GM20431 (cell line): ENCODE data around the gene DIP2A.
"Not testable (repeated sequence)": the region's sequence is repeated elsewhere in the genome, so short reads cannot be mapped to it uniquely, and the experiment has no call there.

ENCODE experiments used
- in situ Hi-C: fragments of 300-500 bp; cut with MseI, MboI; formaldehyde crosslinking; loops from one replicate; pipeline ENCODE4 v1.15.0; 2020; ENCODE audit warnings: low sequenced_read_pairs; ENCODE audit not compliant: unreplicated experiment

The DIP2A gene

DNA sequence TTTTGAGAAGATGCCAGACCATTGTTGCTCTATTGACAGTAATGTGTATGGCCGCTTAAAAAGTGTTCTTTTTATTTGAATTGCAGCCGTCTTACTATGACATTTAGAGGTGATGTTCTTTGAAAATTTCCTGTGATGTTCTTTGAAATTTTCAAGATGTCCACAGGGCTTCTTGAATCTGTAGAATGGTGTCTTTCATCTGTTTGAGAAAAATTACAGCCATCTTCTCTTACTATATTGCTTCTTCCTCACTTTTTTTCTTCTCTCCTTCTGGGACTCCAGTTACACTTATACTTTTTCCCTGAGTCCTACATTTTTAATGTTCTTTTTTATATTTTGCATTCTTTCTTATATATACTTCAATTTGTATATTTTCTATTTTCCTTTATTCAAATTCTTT lies 57.4 kb downstream of the DIP2A start:
- in situ Hi-C loops: no loop called here

DNA sequence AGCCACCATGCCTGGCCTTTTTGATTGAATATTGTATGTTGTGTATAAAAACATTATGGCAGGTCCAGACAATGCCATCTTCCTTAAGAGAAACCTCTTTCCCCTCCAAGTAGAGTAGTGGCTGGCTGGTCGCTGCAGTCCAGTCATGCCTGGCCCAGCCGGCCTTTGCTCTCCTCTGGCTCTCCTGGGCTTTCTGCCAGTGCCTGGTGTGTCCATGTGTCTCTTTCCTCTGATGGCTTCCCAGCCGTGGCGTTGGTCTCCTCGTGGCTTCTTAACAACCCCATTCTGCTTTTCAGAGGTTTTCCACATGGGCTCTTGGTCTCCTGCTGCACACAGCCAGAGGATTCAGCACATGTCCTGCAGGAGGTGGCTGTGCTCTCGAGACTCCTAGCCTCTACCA lies 58.7 kb downstream of the DIP2A start:
- in situ Hi-C loops: no loop called here

DNA sequence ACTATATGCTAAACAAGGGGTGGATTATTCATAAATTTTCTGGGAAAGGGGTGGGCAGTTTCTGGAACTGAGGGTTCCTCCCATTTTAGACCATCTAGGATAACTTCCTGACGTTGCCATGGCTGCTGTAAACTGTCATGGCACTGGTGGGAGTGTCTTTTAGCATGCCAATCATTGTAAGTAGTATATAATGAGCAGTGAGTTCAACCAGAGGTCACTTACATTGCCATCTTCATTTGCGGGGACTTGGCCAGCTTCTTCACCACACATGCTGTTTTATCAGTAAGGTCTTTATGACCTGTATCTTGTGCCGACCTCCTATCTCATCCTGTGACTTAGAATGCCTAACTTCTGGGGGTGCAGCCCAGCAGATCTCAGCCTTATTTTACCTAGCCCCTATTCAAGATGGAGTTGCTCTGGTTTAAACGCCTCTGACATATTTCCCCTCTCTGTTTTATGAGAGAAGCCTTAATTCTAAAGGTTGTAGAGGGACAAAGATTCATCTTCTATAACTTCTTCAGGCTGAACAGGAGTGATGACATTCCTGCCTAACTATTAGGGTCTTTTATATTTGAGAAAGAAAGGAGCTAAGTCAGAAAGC lies 60.4 kb downstream of the DIP2A start:
- in situ Hi-C loops: no loop called here

DNA sequence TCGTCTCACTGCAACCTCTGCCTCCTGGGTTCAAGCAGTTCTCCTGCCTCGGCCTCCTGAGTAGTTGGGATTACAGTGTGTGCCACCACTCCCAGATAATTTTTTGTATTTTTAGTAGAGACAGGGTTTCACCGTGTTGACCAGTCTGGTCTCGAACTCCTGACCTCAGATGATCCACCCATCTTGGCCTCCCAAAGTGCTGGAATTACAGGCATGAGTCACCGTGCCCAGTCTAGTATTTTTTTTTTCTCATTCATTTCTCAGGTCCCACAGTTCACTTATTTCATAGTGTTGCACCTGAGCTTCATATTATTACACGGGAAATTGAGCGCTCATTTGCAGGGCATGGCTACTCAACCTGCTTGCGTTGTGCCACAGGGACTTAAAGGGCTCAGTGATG lies 68.7 kb downstream of the DIP2A start:
- in situ Hi-C loops: not testable (repeated sequence)

DNA sequence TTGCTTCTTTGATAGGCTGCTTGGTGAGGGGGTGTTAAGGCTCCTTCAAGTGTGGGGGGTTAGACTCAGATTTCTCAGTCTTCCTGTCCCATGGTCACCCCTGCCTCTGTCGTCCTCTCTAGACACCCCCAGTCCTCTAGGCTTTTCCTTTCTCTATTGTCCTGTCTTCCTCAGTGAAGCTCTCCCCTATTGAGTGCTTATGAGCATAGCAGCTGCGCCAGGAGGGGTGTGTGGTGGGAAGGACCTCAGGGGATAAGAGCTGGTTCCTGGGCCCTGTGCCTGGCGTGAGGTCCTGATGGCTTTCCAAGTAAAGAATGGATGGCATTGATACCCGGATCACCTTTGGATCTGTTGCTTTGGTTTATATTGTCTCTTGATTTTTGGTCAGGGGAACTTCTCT lies 69.1 kb downstream of the DIP2A start:
- in situ Hi-C loops: no loop called here

DNA sequence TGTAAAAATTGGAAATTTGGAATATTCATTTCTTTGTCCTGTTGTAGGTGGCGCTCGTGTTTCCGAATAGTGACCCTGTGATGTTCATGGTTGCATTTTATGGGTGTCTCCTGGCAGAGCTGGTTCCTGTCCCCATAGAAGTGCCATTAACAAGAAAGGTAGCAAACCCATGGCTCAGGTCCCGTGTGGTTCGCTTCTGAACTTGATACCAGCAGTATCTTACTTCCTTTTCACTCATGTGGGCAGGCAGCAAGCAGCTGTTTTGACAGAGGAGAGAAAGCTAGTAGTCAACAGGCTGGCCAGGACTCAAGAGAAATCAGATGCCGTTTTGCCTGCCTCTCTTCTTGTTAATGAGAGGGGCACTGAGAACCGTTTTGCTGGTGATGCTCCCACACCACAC lies 73.4 kb downstream of the DIP2A start:
- in situ Hi-C loops: no loop called here

DNA sequence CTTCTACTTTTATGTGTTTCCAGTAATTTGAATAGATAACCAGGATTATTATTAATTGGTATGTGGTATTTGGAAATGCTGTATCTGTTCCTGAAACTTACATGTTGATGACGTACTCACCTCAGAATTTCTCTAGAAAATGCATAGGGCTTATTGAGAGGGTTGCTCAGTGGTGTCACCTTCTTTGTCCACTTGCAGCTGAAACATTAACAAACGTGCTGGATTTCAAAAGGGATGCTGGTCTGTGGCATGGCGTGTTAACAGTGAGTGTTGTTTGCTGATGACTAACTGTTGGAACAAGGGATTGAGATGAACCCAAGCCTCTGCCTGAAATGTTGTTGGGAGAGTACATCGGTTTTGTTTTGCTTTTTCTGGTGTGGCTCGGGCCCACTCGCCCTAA lies 78.3 kb downstream of the DIP2A start:
- in situ Hi-C loops: no loop called here

DNA sequence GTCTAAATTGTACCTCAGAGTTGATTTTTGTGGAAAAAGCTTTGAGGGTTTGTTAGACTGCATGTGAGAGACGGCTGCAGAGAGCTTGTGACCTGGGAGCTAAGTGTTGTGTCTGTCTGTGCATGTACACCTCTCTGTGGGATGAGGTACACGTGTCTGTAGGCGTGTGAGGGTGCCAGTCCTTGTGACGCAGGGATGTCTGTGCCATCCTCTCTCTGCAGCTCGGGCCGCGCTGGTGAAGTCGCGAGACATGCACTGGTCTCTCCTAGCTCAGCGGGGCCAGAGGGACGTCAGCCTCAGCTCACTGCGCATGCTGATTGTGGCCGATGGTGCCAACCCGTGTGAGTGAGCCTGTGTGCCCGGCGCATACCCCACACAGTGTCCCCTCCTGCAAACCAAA lies 79.6 kb downstream of the DIP2A start:
- in situ Hi-C loops: no loop called here

DNA sequence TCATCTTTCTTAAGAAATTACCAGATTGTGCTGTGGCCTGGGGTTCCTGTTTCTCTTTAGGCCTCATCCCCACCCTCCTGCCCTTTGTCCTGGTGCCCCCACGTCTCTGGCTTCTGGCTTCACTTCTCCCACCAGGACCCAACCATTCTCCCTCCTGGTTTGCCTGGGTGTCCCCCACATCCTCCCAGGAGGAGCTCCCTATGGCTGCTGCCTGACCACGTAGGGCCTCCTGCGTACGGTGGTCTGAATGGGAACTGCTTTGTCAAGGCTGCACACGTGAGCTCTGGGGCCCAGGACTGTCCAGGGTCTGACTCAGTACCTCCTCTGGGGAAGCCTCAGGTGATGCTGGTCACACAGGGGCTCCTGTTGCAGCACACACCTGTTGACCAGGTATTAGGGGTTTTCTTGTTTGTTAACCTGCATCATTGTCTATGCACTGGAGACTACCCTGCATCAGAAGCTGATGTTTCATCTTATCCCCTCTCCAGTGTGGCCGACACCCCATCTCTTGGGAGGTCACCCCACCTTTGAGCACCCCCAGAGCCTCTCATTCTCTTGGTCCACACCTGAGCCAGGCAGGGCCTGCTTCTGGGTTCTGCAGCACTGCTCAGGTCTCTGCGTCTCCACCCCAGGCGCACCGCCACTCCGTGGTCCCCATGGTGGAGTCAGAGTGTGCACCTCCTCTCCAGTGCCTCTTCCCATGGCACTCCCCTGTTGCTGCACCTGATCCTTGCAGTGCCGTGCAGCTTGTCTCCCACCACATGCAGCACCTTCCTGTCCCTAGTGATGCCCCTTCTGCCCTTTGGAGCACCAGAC lies 80.4 kb downstream of the DIP2A start:
- in situ Hi-C loops: no loop called here

DNA sequence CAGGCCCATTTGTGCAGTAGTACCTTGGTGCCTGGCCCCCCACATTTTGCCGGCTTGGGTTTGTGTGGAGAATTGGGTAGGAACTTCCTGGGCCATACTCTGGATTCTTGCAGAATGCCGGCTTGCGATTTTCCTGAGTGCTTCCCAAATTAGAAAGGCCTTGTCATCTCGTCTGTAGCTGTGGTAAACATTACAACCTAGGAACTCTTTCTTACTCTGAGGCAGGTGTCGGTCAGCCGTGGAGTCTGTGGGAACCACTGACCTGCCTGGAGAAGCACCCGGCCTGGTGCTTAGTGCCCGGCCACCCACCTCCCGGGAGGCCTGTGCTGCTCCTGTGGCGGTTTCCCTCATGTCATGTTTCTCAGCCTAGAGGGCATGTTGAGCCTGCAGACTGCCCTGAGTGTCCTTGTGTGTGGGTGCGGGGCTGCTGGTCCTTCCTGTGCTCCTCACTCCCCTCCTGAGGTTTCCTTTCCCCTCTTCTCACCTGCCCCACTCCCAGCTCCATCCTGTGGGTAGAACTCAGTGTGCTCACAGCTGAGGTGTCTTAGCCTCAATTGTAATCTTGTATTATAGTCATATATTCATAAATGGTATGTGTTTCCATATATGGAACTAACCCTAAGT lies 81.5 kb downstream of the DIP2A start:
- in situ Hi-C loops: no loop called here

DNA sequence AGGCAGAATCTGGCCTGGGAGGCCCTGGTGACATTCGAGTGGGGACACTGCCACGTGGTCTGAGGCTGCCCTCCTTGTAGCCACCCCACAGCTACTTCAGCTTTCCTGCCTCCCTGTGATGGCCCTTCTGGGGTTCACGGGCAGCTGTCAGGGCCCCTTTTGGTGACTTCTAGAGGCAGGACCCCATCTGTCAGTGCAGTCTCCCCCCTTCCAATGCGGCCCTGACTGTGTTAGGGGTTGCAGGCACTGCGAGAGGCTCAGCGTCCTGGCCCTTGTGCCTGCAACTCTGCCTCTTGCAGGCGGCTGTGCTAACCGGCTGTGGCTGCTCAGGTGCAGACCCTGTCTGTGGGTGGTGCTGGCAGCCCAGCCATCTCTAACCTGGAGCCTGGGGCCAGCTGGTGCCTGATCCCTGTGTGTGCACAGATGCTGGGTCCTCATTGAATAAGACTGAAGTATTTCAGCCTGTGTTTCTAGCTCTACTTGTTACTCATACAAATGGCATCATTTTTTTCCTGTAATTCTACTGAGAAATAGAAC lies 84.0 kb downstream of the DIP2A start:
- in situ Hi-C loops: no loop called here

DNA sequence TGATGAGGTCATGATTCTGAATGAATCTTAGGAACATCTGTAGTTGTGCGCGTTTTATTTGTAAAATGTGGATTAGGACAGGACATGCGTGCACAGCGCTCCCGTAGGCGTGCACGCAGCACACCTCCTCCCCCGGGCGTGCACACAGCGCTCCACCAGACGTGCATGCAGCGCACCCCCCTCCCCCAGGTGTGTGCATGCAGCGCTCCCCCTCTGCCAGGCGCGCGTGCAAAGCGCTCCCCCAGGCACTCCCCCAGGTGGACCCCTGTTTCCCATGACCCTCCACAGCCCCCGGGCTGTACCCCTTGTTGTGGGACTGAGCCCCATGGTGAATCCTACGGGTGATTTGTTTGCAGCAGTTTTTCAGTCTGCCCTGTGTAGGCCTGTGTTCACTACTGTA lies 84.6 kb downstream of the DIP2A start:
- in situ Hi-C loops: no loop called here

DNA sequence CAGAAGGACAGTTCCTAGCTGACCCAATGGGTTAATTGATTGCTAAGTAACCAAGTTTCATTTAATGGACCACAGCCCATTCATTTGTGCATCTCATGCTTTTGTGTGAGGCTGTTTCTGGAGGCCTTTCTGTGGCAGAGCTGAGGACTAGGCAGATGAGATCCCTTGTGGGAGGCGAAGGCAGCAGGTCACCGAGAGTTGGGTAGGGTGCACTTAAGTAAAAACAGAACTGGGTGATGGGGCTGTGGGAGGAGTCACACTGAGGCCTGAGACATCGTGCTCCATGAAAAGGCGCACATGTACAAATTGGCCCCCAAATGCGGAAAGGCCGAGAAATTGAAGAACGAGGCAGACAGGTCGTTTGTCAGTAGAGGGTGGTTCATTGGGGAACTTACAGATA lies 85.3 kb downstream of the DIP2A start:
- in situ Hi-C loops: no loop called here

DNA sequence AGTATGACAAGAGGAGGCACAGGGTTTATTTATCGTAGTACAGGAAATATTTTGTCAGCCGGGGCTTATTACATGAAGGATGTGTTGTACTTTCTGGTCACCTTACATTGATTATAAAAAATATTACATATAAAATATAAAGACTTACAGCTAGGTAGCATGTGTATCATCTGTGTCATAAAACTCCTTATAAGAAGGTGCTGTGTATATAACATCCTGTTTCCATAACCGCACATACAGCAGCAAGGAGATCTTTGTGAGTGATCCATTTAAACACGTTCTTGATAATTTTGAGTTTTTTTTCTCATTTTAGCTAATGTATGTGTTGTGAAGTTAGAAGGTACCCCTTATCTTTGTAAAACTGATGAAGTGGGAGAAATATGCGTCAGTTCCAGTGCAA lies 86.1 kb downstream of the DIP2A start:
- in situ Hi-C loops: no loop called here

DNA sequence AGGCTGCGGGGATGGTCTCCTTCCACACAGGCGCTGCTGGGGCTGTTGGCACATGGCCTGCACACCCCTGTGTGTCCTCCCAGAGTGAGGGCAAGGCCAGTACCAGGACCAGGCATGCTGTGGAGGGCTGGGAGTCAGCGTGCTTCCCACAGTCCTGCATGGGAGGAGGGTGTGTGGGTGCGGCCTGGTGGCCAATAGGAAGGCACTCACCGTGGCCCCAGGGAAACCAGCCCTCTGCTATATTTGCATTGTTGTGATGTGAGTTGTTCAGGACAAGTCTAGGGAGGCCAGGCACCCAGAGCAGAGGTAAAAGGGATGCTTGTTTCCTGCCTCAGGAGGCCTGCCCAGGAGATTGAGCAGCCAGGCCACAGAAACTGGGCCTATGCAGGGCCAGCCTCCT lies 86.7 kb downstream of the DIP2A start:
- in situ Hi-C loops: no loop called here

DNA sequence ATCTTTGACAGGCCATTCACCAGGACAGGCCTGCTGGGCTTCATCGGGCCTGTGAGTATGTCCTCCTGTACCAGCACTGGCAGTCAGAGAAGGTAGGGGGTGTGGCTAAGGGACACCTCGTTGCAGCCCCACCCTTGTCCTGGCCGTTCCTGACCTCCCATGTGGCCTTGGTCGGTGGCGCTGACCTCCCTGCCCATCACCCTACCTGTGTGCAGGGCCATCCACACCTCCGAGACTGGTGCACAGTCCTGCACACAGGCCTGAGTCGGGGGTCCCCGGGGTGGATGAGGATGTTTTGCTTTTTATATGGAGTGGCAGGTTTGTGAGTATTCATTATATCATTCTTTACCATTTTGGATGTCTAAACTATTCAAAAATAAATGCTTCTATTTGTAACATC lies 87.2 kb downstream of the DIP2A start:
- in situ Hi-C loops: no loop called here

DNA sequence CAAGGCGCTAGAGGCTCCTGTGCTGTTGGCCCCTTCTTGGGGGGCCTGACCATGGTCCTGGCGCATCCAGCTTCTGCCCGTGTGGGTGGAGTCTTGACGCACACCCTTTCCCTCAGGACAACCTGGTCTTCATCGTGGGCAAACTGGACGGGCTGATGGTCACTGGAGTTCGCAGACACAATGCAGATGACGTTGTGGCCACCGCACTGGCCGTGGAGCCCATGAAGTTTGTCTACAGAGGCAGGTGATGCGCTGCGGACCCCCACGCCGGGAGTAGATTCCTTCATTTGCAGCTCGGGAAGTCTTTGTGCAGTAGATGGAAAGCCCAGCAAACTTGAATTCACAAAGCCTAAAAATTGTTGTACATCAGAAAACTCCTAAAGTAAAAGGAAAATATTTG lies 88.1 kb downstream of the DIP2A start:
- in situ Hi-C loops: no loop called here

DNA sequence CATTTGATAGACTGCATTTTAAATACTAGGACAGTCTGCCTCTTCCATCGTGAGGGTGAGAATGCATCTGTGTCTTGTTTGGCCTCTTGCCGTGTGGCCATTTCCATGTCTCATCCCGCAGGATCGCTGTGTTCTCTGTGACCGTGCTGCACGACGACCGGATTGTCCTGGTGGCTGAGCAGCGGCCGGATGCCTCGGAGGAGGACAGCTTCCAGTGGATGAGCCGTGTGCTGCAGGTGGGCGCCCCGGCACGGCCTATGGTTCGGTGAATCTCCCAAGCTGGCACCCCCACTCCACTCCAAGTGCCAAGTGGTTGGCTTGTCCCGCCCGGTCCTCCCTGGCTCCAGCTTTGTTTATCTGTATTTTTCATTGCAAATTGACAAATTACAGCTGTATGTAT lies 91.0 kb downstream of the DIP2A start:
- in situ Hi-C loops: no loop called here

DNA sequence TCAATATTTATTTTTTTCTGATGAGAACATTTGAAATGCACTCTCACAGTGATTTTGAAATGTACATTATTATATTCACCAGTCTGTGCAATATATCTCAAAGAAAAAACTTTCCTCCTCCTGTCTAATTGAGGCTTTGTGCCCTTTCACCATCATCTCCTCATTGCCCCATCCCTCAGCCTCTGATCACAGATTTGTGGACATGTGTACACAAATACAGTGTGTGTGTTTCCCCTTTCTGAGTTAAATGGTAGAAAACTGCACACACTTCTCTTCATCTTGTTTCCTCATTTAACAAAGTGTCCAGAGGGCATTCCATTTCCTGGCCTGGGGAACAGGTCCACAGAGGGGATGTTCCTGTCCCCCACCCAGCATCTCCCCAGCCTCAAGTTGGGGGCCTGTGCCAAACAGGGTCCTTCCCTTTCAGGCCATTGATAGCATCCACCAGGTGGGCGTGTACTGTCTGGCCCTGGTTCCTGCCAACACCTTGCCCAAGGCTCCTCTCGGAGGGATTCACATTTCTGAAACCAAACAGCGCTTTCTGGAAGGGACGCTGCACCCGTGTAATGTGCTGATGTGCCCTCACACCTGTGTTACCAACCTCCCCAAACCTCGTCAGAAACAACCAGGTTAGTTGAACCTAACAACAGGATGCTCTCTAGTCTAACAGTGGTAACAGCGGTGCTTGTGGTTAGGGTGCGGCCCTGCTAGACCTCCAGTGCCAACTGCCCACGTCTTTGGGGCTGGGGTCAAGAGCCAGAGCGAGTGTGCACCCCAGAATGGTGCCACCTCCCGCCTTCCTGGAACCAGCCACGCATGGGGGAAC lies 91.6 kb downstream of the DIP2A start:
- in situ Hi-C loops: no loop called here

DNA sequence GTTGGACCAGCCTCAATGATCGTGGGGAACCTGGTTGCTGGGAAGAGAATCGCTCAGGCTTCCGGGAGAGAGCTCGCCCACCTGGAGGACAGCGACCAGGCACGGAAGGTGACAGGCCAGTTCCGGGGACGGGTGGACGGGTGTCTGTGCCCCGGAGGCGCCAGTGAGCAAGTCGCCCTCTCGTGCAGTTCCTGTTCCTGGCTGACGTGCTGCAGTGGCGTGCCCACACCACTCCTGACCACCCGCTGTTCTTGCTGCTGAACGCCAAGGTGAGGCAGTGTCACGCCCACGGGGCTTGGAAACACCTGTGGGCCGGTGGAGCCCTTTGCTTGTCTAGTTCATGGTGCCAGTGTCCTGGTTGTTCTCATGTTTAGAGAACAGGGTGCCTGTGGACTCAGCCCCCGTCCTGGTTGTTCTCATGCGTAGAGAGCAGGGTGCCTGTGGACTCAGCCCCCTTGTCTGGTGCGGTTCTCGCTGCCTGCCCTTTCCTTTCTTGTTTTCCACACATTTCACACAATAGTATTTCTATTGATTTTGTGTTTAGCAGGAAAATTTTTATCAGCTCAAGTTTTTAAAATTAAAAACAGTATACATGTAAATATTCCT lies 93.0 kb downstream of the DIP2A start:
- in situ Hi-C loops: no loop called here
